SK-N-SH treated with all-trans-retinoic acid at 6 μM for 48 hours (cell line): ENCODE measurements around the gene FHOD3.

Source experiments
- ATAC-seq: fragments of 200-7000 bp; cut with Tn5 transposase; 3 replicates; pipeline ENCODE4 v1.9.1; 2020; ENCODE audit warnings: mild to moderate bottlenecking, moderate library complexity
- ARNTL ChIP-seq: fragments of 450-650 bp; formaldehyde crosslinking; IDR thresholded peaks from 2 replicates; pipeline ENCODE4 v1.5.0; 2020; ENCODE audit warnings: low read depth, mild to moderate bottlenecking, moderate library complexity, borderline replicate concordance
- BACH2 ChIP-seq: fragments of 250-450 bp; sonication (Bioruptor Pico); IDR thresholded peaks from 2 replicates; pipeline ENCODE4 v1.9.0; 2021; ENCODE audit warnings: mild to moderate bottlenecking, borderline replicate concordance
- CREB5 ChIP-seq: fragments of 250-450 bp; sonication (Bioruptor Pico); IDR thresholded peaks from 2 replicates; pipeline ENCODE4 v1.5.1; 2020; ENCODE audit warnings: low read depth, mild to moderate bottlenecking, moderate library complexity
- CSDC2 ChIP-seq: fragments of 250-450 bp; sonication (Bioruptor Pico); IDR thresholded peaks from 2 replicates; pipeline ENCODE4 v1.5.0; 2020; ENCODE audit warnings: mild to moderate bottlenecking, moderate library complexity
- CSRNP3 ChIP-seq: fragments of 250-450 bp; sonication (Bioruptor Pico); IDR thresholded peaks from 2 replicates; pipeline ENCODE4 v1.5.1; 2021; ENCODE audit warnings: mild to moderate bottlenecking, moderate library complexity
- ESRRG ChIP-seq: fragments of 250-450 bp; sonication (Bioruptor Pico); IDR thresholded peaks from 2 replicates; pipeline ENCODE4 v1.6.1; 2021; ENCODE audit warnings: mild to moderate bottlenecking
- GLIS3 ChIP-seq: fragments of 250-450 bp; sonication (Bioruptor Pico); IDR thresholded peaks from 2 replicates; pipeline ENCODE4 v1.5.0; 2020; ENCODE audit warnings: mild to moderate bottlenecking, moderate library complexity
- ISL1 ChIP-seq: fragments of 250-450 bp; sonication (Bioruptor Pico); IDR thresholded peaks from 2 replicates; pipeline ENCODE4 v2.1.2; 2022; ENCODE audit warnings: mild to moderate bottlenecking, moderate library complexity
- OSR1 ChIP-seq: fragments of 250-450 bp; sonication (Bioruptor Pico); IDR thresholded peaks from 2 replicates; pipeline ENCODE4 v1.8.0; 2022; ENCODE audit warnings: moderate library complexity, mild to moderate bottlenecking, inconsistent platforms
- POU6F1 ChIP-seq: fragments of 250-450 bp; sonication (Bioruptor Pico); IDR thresholded peaks from 2 replicates; pipeline ENCODE4 v1.8.0; 2021; ENCODE audit warnings: low read depth, mild to moderate bottlenecking, moderate library complexity, borderline replicate concordance
- RARB ChIP-seq: fragments of 250-450 bp; sonication (Bioruptor Pico); IDR thresholded peaks from 2 replicates; pipeline ENCODE4 v1.8.0; 2021; ENCODE audit warnings: mild to moderate bottlenecking, moderate library complexity
- SNAI2 ChIP-seq: fragments of 250-450 bp; sonication (Bioruptor Pico); IDR thresholded peaks from 2 replicates; pipeline ENCODE4 v1.5.0; 2020; ENCODE audit warnings: mild to moderate bottlenecking, moderate library complexity
- TCF4 ChIP-seq: fragments of 250-450 bp; sonication (Bioruptor Pico); IDR thresholded peaks from 2 replicates; pipeline ENCODE4 v1.8.0; 2021; ENCODE audit warnings: mild to moderate bottlenecking, moderate library complexity, borderline replicate concordance
- TOX ChIP-seq: fragments of 250-450 bp; sonication (Bioruptor Pico); IDR thresholded peaks from 2 replicates; pipeline ENCODE4 v1.8.0; 2021; ENCODE audit warnings: mild to moderate bottlenecking, moderate library complexity, borderline replicate concordance
- ZC3H10 ChIP-seq: fragments of 250-450 bp; sonication (Bioruptor Pico); IDR thresholded peaks from 2 replicates; pipeline ENCODE4 v1.5.1; 2021; ENCODE audit warnings: mild to moderate bottlenecking, moderate library complexity
- ZFP3 ChIP-seq: fragments of 250-450 bp; sonication (Bioruptor Pico); IDR thresholded peaks from 2 replicates; pipeline ENCODE4 v1.5.0; 2020; ENCODE audit warnings: mild to moderate bottlenecking, moderate library complexity
- ZFP30 ChIP-seq: fragments of 450-650 bp; formaldehyde crosslinking; IDR thresholded peaks from 2 replicates; pipeline ENCODE4 v1.5.0; 2022; ENCODE audit warnings: mild to moderate bottlenecking, moderate library complexity
- ZNF565 ChIP-seq: fragments of 450-650 bp; formaldehyde crosslinking; conservative IDR thresholded peaks from 2 replicates; pipeline ENCODE4 v1.5.0; 2020; ENCODE audit warnings: low read depth, mild to moderate bottlenecking, moderate library complexity
- ZNF70 ChIP-seq: fragments of 450-650 bp; formaldehyde crosslinking; IDR thresholded peaks from 2 replicates; pipeline ENCODE4 v1.5.0; 2020; ENCODE audit warnings: mild to moderate bottlenecking, moderate library complexity
- ZNF8 ChIP-seq: fragments of 450-650 bp; formaldehyde crosslinking; IDR thresholded peaks from 2 replicates; pipeline ENCODE4 v1.5.0; 2020; ENCODE audit warnings: mild to moderate bottlenecking, moderate library complexity
- TF ChIP-seq, protein P1 (sequence below): fragments of 250-450 bp; sonication (Bioruptor Pico); IDR thresholded peaks from 2 replicates; pipeline ENCODE4 v1.8.0; 2020; ENCODE audit warnings: mild to moderate bottlenecking, moderate library complexity, borderline replicate concordance

The FHOD3 gene

GRCh38 chr18:36595818-36596215 lies 298.3 kb downstream of the FHOD3 start (continued):
- TF ChIP-seq ZC3H10 (CRISPR knock-in tag) (no peak), ZNF565 (no peak), ESRRG (CRISPR knock-in tag) (no peak), RARB (CRISPR knock-in tag) (no peak), ISL1 (CRISPR knock-in tag) (no peak), SNAI2 (CRISPR knock-in tag) (no peak), CREB5 (no peak), BACH2 (CRISPR knock-in tag) (no peak)
- TF ChIP-seq, all 23 proteins: peak for 0

DNA sequence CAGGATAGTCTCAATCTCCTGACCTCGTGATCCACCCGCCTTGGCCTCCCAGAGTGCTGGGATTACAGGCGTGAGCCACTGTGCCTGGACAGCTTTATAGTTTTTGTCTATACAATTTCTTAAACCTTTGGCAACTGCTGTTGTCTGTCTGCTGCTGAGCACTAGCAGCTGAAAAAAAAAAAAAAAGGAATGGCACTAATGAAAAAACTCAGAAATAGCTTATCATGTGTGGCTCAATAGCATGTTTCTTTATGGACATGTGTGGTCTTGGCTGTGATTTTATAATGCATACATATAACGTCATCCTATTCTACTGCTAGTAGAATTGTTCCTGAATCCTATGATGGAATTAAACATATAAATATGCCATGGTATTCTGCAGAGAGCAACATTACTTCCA lies 300.1 kb downstream of the FHOD3 start:
- no peak for TF ChIP-seq OSR1 (CRISPR knock-in tag)
- TF ChIP-seq TCF4 (CRISPR knock-in tag), result no peak
- TF ChIP-seq, protein P1, sequence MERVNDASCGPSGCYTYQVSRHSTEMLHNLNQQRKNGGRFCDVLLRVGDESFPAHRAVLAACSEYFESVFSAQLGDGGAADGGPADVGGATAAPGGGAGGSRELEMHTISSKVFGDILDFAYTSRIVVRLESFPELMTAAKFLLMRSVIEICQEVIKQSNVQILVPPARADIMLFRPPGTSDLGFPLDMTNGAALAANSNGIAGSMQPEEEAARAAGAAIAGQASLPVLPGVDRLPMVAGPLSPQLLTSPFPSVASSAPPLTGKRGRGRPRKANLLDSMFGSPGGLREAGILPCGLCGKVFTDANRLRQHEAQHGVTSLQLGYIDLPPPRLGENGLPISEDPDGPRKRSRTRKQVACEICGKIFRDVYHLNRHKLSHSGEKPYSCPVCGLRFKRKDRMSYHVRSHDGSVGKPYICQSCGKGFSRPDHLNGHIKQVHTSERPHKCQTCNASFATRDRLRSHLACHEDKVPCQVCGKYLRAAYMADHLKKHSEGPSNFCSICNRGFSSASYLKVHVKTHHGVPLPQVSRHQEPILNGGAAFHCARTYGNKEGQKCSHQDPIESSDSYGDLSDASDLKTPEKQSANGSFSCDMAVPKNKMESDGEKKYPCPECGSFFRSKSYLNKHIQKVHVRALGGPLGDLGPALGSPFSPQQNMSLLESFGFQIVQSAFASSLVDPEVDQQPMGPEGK (CRISPR knock-in tag), result no peak
- TF ChIP-seq ZFP3 (CRISPR knock-in tag), result no peak
- no peak for ATAC-seq

- ATAC-seq, result no peak
- no peak for TF ChIP-seq TOX (CRISPR knock-in tag)
- TF ChIP-seq ZFP30 (CRISPR knock-in tag), result no peak
- TF ChIP-seq BACH2 (CRISPR knock-in tag), result no peak
- no peak for TF ChIP-seq CREB5
- no peak for TF ChIP-seq ZNF8 (CRISPR knock-in tag)
- TF ChIP-seq TCF4 (CRISPR knock-in tag), result no peak
- TF ChIP-seq ZNF565, result no peak
- no peak for TF ChIP-seq SNAI2 (CRISPR knock-in tag)
- TF ChIP-seq ESRRG (CRISPR knock-in tag), result no peak
- no peak for TF ChIP-seq ZC3H10 (CRISPR knock-in tag)
- no peak for TF ChIP-seq ARNTL (CRISPR knock-in tag)
Observed at GRCh38 chr18:36600548-36600947, 303.0 kb downstream of the FHOD3 start.

GRCh38 chr18:36601316-36601715 lies 303.8 kb downstream of the FHOD3 start:
- TF ChIP-seq CREB5 (no peak), ESRRG (CRISPR knock-in tag) (no peak), ZC3H10 (CRISPR knock-in tag) (no peak), ISL1 (CRISPR knock-in tag) (no peak), SNAI2 (CRISPR knock-in tag) (no peak), ZNF565 (no peak), RARB (CRISPR knock-in tag) (no peak), CSRNP3 (CRISPR knock-in tag) (no peak), ZNF70 (CRISPR knock-in tag) (no peak), GLIS3 (no peak), POU6F1 (CRISPR knock-in tag) (no peak), TOX (CRISPR knock-in tag) (no peak), CSDC2 (CRISPR knock-in tag) (no peak)
- ATAC-seq, result no peak
